Keratinocyte (primary cell): ENCODE results near the gene CBY2. TPM values are rescaled to one million over a fixed set of nuclear protein-coding genes. Genes with fewer than 3 reads are reported as not detected.

Source experiments
- DNase-seq: peaks from one replicate; pipeline ENCODE4 v3.0.0-alpha.2; 2011; ENCODE audit warnings: low read depth, missing footprints, low spot score
- FAIRE-seq: peaks from 2 replicates; lab custom pipeline; 2011; peaks lifted over from hg19 to GRCh38; lab: Jason Lieb, UNC
- H2AFZ ChIP-seq: 2 replicates; pipeline ENCODE4 v1.6.0; 2012; ENCODE audit warnings: low read length, control low read depth, inconsistent platforms; ENCODE audit not compliant: control insufficient read depth
- H3K27ac ChIP-seq: 2 replicates; pipeline ENCODE4 v1.5.1; 2011; ENCODE audit warnings: low read length; ENCODE audit not compliant: control insufficient read depth, insufficient read depth
- H3K27me3 ChIP-seq: 3 replicates; pipeline ENCODE4 v1.6.0; 2011; ENCODE audit warnings: low read length; ENCODE audit not compliant: control insufficient read depth, insufficient read depth; ENCODE audit errors: extremely low read depth
- H3K36me3 ChIP-seq, 2 experiments: 2 replicates in 1 of 2; 3 replicates in 1 of 2; pipeline ENCODE4 v1.5.1; 2011; ENCODE audit warnings: low read length in 2 of 2, mild to moderate bottlenecking in 1 of 2; ENCODE audit not compliant: control insufficient read depth in 2 of 2, insufficient read depth in 2 of 2; ENCODE audit errors: extremely low read depth in 1 of 2
- H3K4me1 ChIP-seq: 3 replicates; pipeline ENCODE4 v1.5.1; 2011; ENCODE audit warnings: low read length; ENCODE audit not compliant: control insufficient read depth, insufficient read depth; ENCODE audit errors: extremely low read depth
- H3K4me2 ChIP-seq: 3 replicates; pipeline ENCODE4 v1.6.0; 2011; ENCODE audit warnings: low read depth, low read length; ENCODE audit not compliant: control insufficient read depth, insufficient read depth; ENCODE audit errors: extremely low read depth
- H3K4me3 ChIP-seq, 3 experiments: fragments of 200-600 bp in 1 of 3; sonication (generic) in 1 of 3; 2 replicates in 2 of 3; 3 replicates in 1 of 3; pipeline ENCODE4 v1.5.1; 2011 to 2016; ENCODE audit warnings: low read length in 3 of 3, mild to moderate bottlenecking in 3 of 3, control low read depth in 2 of 3, inconsistent platforms in 1 of 3, low read depth in 1 of 3, mixed read lengths in 1 of 3, mixed run types in 1 of 3, moderate library complexity in 1 of 3; ENCODE audit not compliant: control insufficient read depth in 2 of 3, insufficient read depth in 2 of 3; ENCODE audit errors: extremely low read depth in 1 of 3
- H3K79me2 ChIP-seq: 2 replicates; pipeline ENCODE4 v1.6.0; 2012; ENCODE audit warnings: low read length; ENCODE audit not compliant: control insufficient read depth, insufficient read depth
- H3K9ac ChIP-seq: 3 replicates; pipeline ENCODE4 v1.6.0; 2011; ENCODE audit warnings: low read length; ENCODE audit not compliant: control insufficient read depth, insufficient read depth; ENCODE audit errors: extremely low read depth
- H3K9me1 ChIP-seq: 3 replicates; pipeline ENCODE4 v1.6.0; 2011; ENCODE audit warnings: low read length; ENCODE audit not compliant: control insufficient read depth, insufficient read depth; ENCODE audit errors: extremely low read depth
- H3K9me3 ChIP-seq: 2 replicates; pipeline ENCODE4 v1.5.1; 2012; ENCODE audit warnings: low read depth, low read length; ENCODE audit not compliant: control insufficient read depth
- H4K20me1 ChIP-seq: 3 replicates; pipeline ENCODE4 v1.6.0; 2011; ENCODE audit warnings: low read length; ENCODE audit not compliant: control insufficient read depth, insufficient read depth; ENCODE audit errors: extremely low read depth
- CTCF ChIP-seq, 3 experiments: IDR thresholded peaks in 1 of 3; conservative IDR thresholded peaks in 1 of 3; optimal IDR thresholded peaks in 1 of 3; 2 replicates in 2 of 3; 3 replicates in 1 of 3; pipeline versions ENCODE3 to v1.5.1; 2011; ENCODE audit warnings: low read length in 3 of 3, mild to moderate bottlenecking in 3 of 3, moderate library complexity in 2 of 3, control low read depth in 1 of 3, inconsistent platforms in 1 of 3; ENCODE audit not compliant: insufficient read depth in 2 of 3; ENCODE audit errors: extremely low read depth in 1 of 3
- EZH2 ChIP-seq: IDR thresholded peaks from one replicate; pipeline ENCODE4 v1.6.1; 2012; ENCODE audit warnings: inconsistent platforms, mild to moderate bottlenecking, low read length, moderate library complexity
- dilution Hi-C: fragments of 300-500 bp; cut with MboI; formaldehyde crosslinking; loops from one replicate; pipeline ENCODE4 v1.7.0; 2020; ENCODE audit warnings: low sequenced_read_pairs; ENCODE audit not compliant: extremely low pct_ligation_motif_present
- polyA plus RNA-seq, 5 experiments: library from polyadenylated mRNA; depleted of rRNA in 3 of 5; stranded (reverse) in 3 of 5; stranded (forward) in 1 of 5; unstranded in 1 of 5; fragments of >200 nt; gene quantifications; 1 replicate in 1 of 5; 2 replicates in 3 of 5; 3 replicates in 1 of 5; pipeline versions ENCODE4 v1.2.1 to v1.2.3, GENCODE V29; 2011 to 2012; ENCODE audit warnings: missing spikeins in 2 of 5, low read depth in 1 of 5, low replicate concordance in 1 of 5

The CBY2 gene
- polyA plus RNA-seq, 1 donor (not counting 4 experiments of a cell fraction or from before 2014, with no cell fraction given) = not detected

- Histone ChIP-seq H2AFZ (no peak overlapping the region), H3K27ac (no peak overlapping the region), H3K4me3 (no peak overlapping the region), H3K4me1 (no peaks in the 10 kb centered on the region), H3K9ac (no peak overlapping the region), H3K79me2 (no peaks in the 10 kb centered on the region), H3K9me1 (no peaks in the 10 kb centered on the region), H3K36me3 (no peaks in the 10 kb centered on the region), H3K9me3 (no peaks in the 10 kb centered on the region), H4K20me1 (no peaks in the 10 kb centered on the region), H3K27me3 (peaks cover 12% of the 10 kb centered on the region), H3K4me2 (no peak overlapping the region)
- FAIRE-seq (no peak), DNase-seq (no peak)
- dilution Hi-C loops = no loop called here
- TF ChIP-seq CTCF (optimal IDR thresholded peaks at IDR 0.05 in 1 of 3, IDR thresholded peaks at IDR 0.05 in 1 of 3, conservative IDR thresholded peaks at IDR 0.05 in 1 of 3; ENCODE audit: extremely low read depth in 1 of 3, insufficient read depth in 2 of 3, low read length in 3 of 3) (no peak), EZH2 (no peak)
Measured at GRCh38 chr13:45704854-45705695, 3.0 kb downstream of the CBY2 start.

- H3K79me2 ChIP-seq = no peaks in the 10 kb centered on the region
- dilution Hi-C loops = no loop called here
- no peak for TF ChIP-seq EZH2
- TF ChIP-seq CTCF (optimal IDR thresholded peaks at IDR 0.05 in 1 of 3, IDR thresholded peaks at IDR 0.05 in 1 of 3, conservative IDR thresholded peaks at IDR 0.05 in 1 of 3; ENCODE audit: extremely low read depth in 1 of 3, insufficient read depth in 2 of 3, low read length in 3 of 3) = no peak
Measured at GRCh38 chr13:45705918-45706317, 3.8 kb downstream of the CBY2 start.

More at GRCh38 chr13:45705918-45706317, 3.8 kb downstream of the CBY2 start:
- Histone ChIP-seq H2AFZ (no peak overlapping the region), H3K4me1 (no peaks in the 10 kb centered on the region), H4K20me1 (no peaks in the 10 kb centered on the region), H3K36me3 (no peaks in the 10 kb centered on the region), H3K4me3 (no peak overlapping the region), H3K9me3 (no peaks in the 10 kb centered on the region), H3K27ac (no peak overlapping the region), H3K27me3 (peaks cover 10% of the 10 kb centered on the region), H3K9ac (no peak overlapping the region), H3K4me2 (peak overlapping the region; percentile 13), H3K9me1 (no peaks in the 10 kb centered on the region)
- DNase-seq (no peak), FAIRE-seq (peak; percentile 13)
